K562 (cell line): ENCODE results near the gene PPIE. TPM values are rescaled to one million over a fixed set of nuclear protein-coding genes. Genes with fewer than 3 reads are reported as not detected.

Experiments
- AFF1 ChIP-seq, 2 experiments: fragments of 450-650 bp; IDR thresholded peaks; 2 replicates each; pipeline ENCODE4 v1.6.1; 2018; ENCODE audit warnings: mild to moderate bottlenecking in 2 of 2, low read depth in 1 of 2; ENCODE audit not compliant: partially characterized antibody in 2 of 2
- NRF1 ChIP-seq, 2 experiments: fragments of 450-650 bp; IDR thresholded peaks in 1 of 2; conservative IDR thresholded peaks in 1 of 2; 2 replicates each; pipeline ENCODE4 v1.6.1; 2014; ENCODE audit warnings: mild to moderate bottlenecking in 2 of 2
- POLR2AphosphoS2 ChIP-seq: IDR thresholded peaks from 2 replicates; pipeline ENCODE4 v1.6.1; 2012; ENCODE audit warnings: low read length, improper control_type of control experiment
- RBFOX2 ChIP-seq: fragments of 200-400 bp; formaldehyde crosslinking; IDR thresholded peaks from 2 replicates; pipeline ENCODE4 v1.6.1; 2017; ENCODE audit warnings: low read depth, mild to moderate bottlenecking, low read length, moderate library complexity
- STAT5A ChIP-seq: IDR thresholded peaks from 2 replicates; pipeline ENCODE4 v1.6.1; 2012; ENCODE audit warnings: low read length, inconsistent platforms, borderline replicate concordance
- STAT6 ChIP-seq: sonication (generic); formaldehyde crosslinking; IDR thresholded peaks from 2 replicates; pipeline ENCODE4 v1.8.1; 2023; ENCODE audit warnings: mild to moderate bottlenecking, missing genetic modification reagents
- TEAD1 ChIP-seq, 2 experiments: fragments of 450-650 bp in 1 of 2; sonication (generic) in 1 of 2; formaldehyde crosslinking; IDR thresholded peaks; 2 replicates each; pipeline versions ENCODE4 v1.4.0 to v1.8.0; 2020 to 2022; ENCODE audit warnings: mild to moderate bottlenecking in 2 of 2, missing genetic modification reagents in 1 of 2
- ZBTB2 ChIP-seq: fragments of 450-650 bp; IDR thresholded peaks from 2 replicates; pipeline ENCODE4 v1.6.1; 2016; ENCODE audit warnings: antibody characterized with exemption
- ZNF253 ChIP-seq: fragments of 250-450 bp; sonication (Bioruptor Pico); conservative IDR thresholded peaks from 2 replicates; pipeline ENCODE4 v1.6.1; 2021; ENCODE audit warnings: mild to moderate bottlenecking
- ZNF431 ChIP-seq: sonication (generic); formaldehyde crosslinking; IDR thresholded peaks from 2 replicates; pipeline ENCODE4 v1.8.0; 2022; ENCODE audit warnings: mild to moderate bottlenecking, missing genetic modification reagents
- ZNF609 ChIP-seq: sonication (generic); formaldehyde crosslinking; IDR thresholded peaks from 2 replicates; pipeline ENCODE4 v1.8.1; 2023; ENCODE audit warnings: missing genetic modification reagents, mild to moderate bottlenecking, borderline replicate concordance
- ZNF76 ChIP-seq: fragments of 250-450 bp; sonication (Bioruptor Pico); IDR thresholded peaks from 2 replicates; pipeline ENCODE4 v1.4.0; 2020; ENCODE audit warnings: mild to moderate bottlenecking, moderate library complexity, borderline replicate concordance
- polyA plus RNA-seq, 8 experiments: library from polyadenylated mRNA; depleted of rRNA in 4 of 8; stranded (reverse) in 5 of 8; unstranded in 3 of 8; fragments of >200 nt; fragmentation: Nextera tagmentation in 2 of 8; fragmentation: Illumina TruSeq in 1 of 8; extraction: Ambion mirVana in 2 of 8; extraction: Trizol in 1 of 8; gene quantifications; 2 replicates each; pipeline versions ENCODE4 v1.2.1 to v1.2.3, GENCODE V29; 2011 to 2014; ENCODE audit warnings: inconsistent platforms in 1 of 8, missing spikeins in 1 of 8
- total RNA-seq, 7 experiments: library from RNA; depleted of rRNA in 6 of 7; stranded (reverse); fragments of >200 nt in 6 of 7; fragmentation: Illumina TruSeq in 2 of 7; extraction: Trizol in 2 of 7; gene quantifications; 2 replicates each; pipeline versions ENCODE4 v1.2.1 to v1.2.3, GENCODE V29; 2011 to 2021; ENCODE audit warnings: low replicate concordance in 1 of 7

Gene PPIE
- total and polyA plus RNA-seq, 9 of the 15 experiments (the other 6 are each of a cell fraction or from before 2014, with no cell fraction given), result 75.4 to 444 (median 131) TPM

- TF ChIP-seq STAT6 (CRISPR knock-in tag) (peak; percentile 57; the same call in 1 of the 2 replicates), STAT5A (no peak), ZNF76 (CRISPR knock-in tag) (no peak), ZBTB2 (no peak), TEAD1 (CRISPR knock-in tag; IDR thresholded peaks at IDR 0.05) (peak in 1 of 2 experiments; percentile 82; a peak in 2 of 4 replicates), AFF1 (IDR thresholded peaks at IDR 0.05; ENCODE audit: low read depth in 1 of 2, partially characterized antibody in 2 of 2) (no peak), NRF1 (conservative IDR thresholded peaks at IDR 0.05 in 1 of 2, IDR thresholded peaks at IDR 0.05 in 1 of 2) (no peak), ZNF609 (CRISPR knock-in tag) (no peak), RBFOX2 (peak; percentile 24), ZNF431 (CRISPR knock-in tag) (no peak), ZNF253 (CRISPR knock-in tag) (no peak), POLR2AphosphoS2 (no peak)
These were observed 61.2 kb downstream of the PPIE start (continued) for GRCh38 chr1:39799770-39800470.
